Prostate gland (tissue), 2 donors: ENCODE results near the gene SLC25A21.

Experiments
- CTCF ChIP-seq, 4 experiments: fragments of 200-600 bp in 2 of 4; fragments of 450-650 bp in 2 of 4; sonication (generic) in 2 of 4; IDR thresholded peaks; 1 replicate in 3 of 4; 2 replicates in 1 of 4; pipeline ENCODE4 v1.5.1; 2016 to 2019; ENCODE audit warnings: antibody characterized with exemption in 4 of 4, mild to moderate bottlenecking in 2 of 4, moderate library complexity in 2 of 4
- POLR2AphosphoS5 ChIP-seq: sonication (generic); formaldehyde crosslinking; IDR thresholded peaks from one replicate; pipeline ENCODE4 v1.6.1; 2017; ENCODE audit warnings: antibody characterized with exemption

GRCh38 chr14:37195327-37195726 is 22.9 kb upstream of the SLC25A21 start:
- no peak for TF ChIP-seq CTCF (IDR thresholded peaks at IDR 0.05)
- TF ChIP-seq POLR2AphosphoS5: peak; percentile 25
